Karpas-422 (cell line): ENCODE results near the gene TFF3. TPM values are rescaled to one million over a fixed set of nuclear protein-coding genes. Genes with fewer than 3 reads are reported as not detected.

ENCODE experiments used
- DNase-seq: peaks from one replicate; pipeline ENCODE4 v3.0.0-alpha.2; 2015
- H2AFZ ChIP-seq: fragments of 200-600 bp; sonication (generic); 2 replicates; pipeline ENCODE4 v1.6.1; 2014; ENCODE audit warnings: antibody characterized with exemption, low read length, mixed read lengths
- H3K27ac ChIP-seq: fragments of 200-600 bp; sonication (generic); 2 replicates; pipeline ENCODE4 v1.5.1; 2014; ENCODE audit warnings: mild to moderate bottlenecking, low read length, moderate library complexity
- H3K27me3 ChIP-seq: fragments of 200-600 bp; sonication (generic); 2 replicates; pipeline ENCODE4 v1.6.1; 2014; ENCODE audit warnings: low read length, mixed read lengths
- H3K36me3 ChIP-seq: fragments of 200-600 bp; sonication (generic); 2 replicates; pipeline ENCODE4 v1.6.1; 2014; ENCODE audit warnings: low read length, mixed read lengths; ENCODE audit not compliant: insufficient read depth
- H3K4me1 ChIP-seq: fragments of 200-600 bp; sonication (generic); 2 replicates; pipeline ENCODE4 v1.6.1; 2014; ENCODE audit warnings: mild to moderate bottlenecking, low read length, mixed read lengths
- H3K4me2 ChIP-seq: fragments of 200-600 bp; sonication (generic); 2 replicates; pipeline ENCODE4 v1.6.1; 2014; ENCODE audit warnings: low read length, low read depth, mild to moderate bottlenecking; ENCODE audit not compliant: poor library complexity, severe bottlenecking
- H3K4me3 ChIP-seq: fragments of 200-600 bp; sonication (generic); 2 replicates; pipeline ENCODE4 v1.5.1; 2014; ENCODE audit warnings: mild to moderate bottlenecking, antibody characterized with exemption, low read length, mixed read lengths
- H3K79me2 ChIP-seq: fragments of 200-600 bp; sonication (generic); 2 replicates; pipeline ENCODE4 v1.6.1; 2014; ENCODE audit warnings: mild to moderate bottlenecking, low read length, mixed read lengths
- H3K9ac ChIP-seq: fragments of 200-600 bp; sonication (generic); 2 replicates; pipeline ENCODE4 v1.6.0; 2014; ENCODE audit warnings: low read length
- H3K9me2 ChIP-seq: fragments of 200-600 bp; sonication (generic), shearing (Covaris generic); replicated peaks from 2 replicates; pipeline ENCODE4 v1.6.0; 2014; ENCODE audit warnings: mild to moderate bottlenecking, low read length, moderate library complexity; ENCODE audit not compliant: insufficient read depth
- H3K9me3 ChIP-seq: fragments of 300-700, 200-600 bp; sonication (generic); 2 replicates; pipeline ENCODE4 v1.6.1; 2014; ENCODE audit warnings: low read length, mixed read lengths
- H4K20me1 ChIP-seq: fragments of 200-600 bp; sonication (generic); 2 replicates; pipeline ENCODE4 v1.6.1; 2014; ENCODE audit warnings: mild to moderate bottlenecking, antibody characterized with exemption, low read length, low read depth; ENCODE audit not compliant: insufficient read depth
- total RNA-seq: library from RNA; depleted of rRNA; stranded (reverse); fragments of >200 nt; shearing (Covaris generic); gene quantifications from 2 replicates; pipeline ENCODE4 v1.2.3, GENCODE V29; 2014; ENCODE audit warnings: low replicate concordance; rRNA removed

The TFF3 gene
- not detected in 2 replicates for total RNA-seq

- H3K36me3 ChIP-seq, result no peaks in the 10 kb centered on the region
- H3K27me3 ChIP-seq, result no peaks in the 10 kb centered on the region
- no peaks in the 10 kb centered on the region for H3K79me2 ChIP-seq
- H4K20me1 ChIP-seq, result 0 out of 2 replicates have a peak, but pooled peaks cover 5% of the 10 kb centered on the region
- DNase-seq, result no peak
- H3K9ac ChIP-seq, result no peak within 1 kb of the TSS
- H3K4me2 ChIP-seq, result no peak within 1 kb of the TSS
- no peak within 1 kb of the TSS for H2AFZ ChIP-seq
- H3K9me2 ChIP-seq, result no peaks in the 10 kb centered on the region
- no peak within 1 kb of the TSS for H3K4me3 ChIP-seq
- H3K27ac ChIP-seq, result no peak within 1 kb of the TSS
- no peaks in the 10 kb centered on the region for H3K9me3 ChIP-seq
- H3K4me1 ChIP-seq, result no peaks in the 10 kb centered on the region
Measured at GRCh38 chr21:42315296-42315891, at the start of gene TFF3. Gene TFF3 (minus strand): TSS chr21:42315409. CDS start chr21:42315374, 35 bp downstream.

DNA sequence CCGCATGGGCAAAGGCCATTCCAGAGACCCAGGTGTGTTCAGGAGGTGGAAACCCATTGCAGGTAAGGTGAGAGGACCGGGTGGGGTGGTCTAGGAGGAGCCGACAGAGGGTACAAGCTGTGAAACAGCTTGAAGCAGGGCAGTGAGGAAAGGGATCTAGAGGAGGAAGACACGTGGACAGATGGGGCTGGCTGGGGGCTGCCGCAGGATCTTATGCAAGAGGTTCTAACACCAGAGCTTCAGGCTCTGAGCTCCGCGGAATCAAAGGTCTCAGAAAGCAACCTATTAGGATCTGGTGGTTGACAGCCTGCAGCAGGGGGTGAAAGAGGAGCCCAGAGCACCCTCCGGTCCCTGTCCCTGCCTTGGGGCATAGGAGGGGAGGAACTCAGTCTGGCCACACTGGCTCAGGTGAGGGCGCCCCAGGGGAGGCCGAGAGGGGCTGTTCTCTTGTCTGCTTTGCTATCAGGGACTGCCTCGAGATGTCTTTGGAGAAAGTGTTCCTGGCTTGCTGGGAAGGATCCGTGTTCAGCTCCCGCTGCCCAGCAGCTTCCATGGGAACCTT, 49.2 kb upstream of the TFF3 start:
- H3K9me2 ChIP-seq, result no peaks in the 10 kb centered on the region
- H2AFZ ChIP-seq, result no peak overlapping the region
- no peak overlapping the region for H3K9ac ChIP-seq
- H4K20me1 ChIP-seq, result no peaks in the 10 kb centered on the region; the same call in 1 of the 2 replicates
- no peak for DNase-seq
- H3K79me2 ChIP-seq, result no peaks in the 10 kb centered on the region
- H3K4me1 ChIP-seq, result peaks cover 33% of the 10 kb centered on the region
- H3K4me2 ChIP-seq, result no peak overlapping the region
- H3K9me3 ChIP-seq, result no peaks in the 10 kb centered on the region
- no peaks in the 10 kb centered on the region for H3K27me3 ChIP-seq
- no peak overlapping the region for H3K27ac ChIP-seq
- no peak overlapping the region for H3K4me3 ChIP-seq
- no peaks in the 10 kb centered on the region for H3K36me3 ChIP-seq

GRCh38 chr21:42363312-42363711, 48.1 kb upstream of the TFF3 start:
- DNase-seq, result no peak
- no peak overlapping the region for H3K9ac ChIP-seq
- H3K4me2 ChIP-seq, result no peak overlapping the region
- H3K27me3 ChIP-seq, result no peaks in the 10 kb centered on the region
- no peaks in the 10 kb centered on the region for H3K9me3 ChIP-seq
- H4K20me1 ChIP-seq, result no peaks in the 10 kb centered on the region; the same call in 1 of the 2 replicates
- no peak overlapping the region for H2AFZ ChIP-seq
- no peaks in the 10 kb centered on the region for H3K36me3 ChIP-seq
- no peaks in the 10 kb centered on the region for H3K79me2 ChIP-seq
- no peak overlapping the region for H3K27ac ChIP-seq
- H3K9me2 ChIP-seq, result no peaks in the 10 kb centered on the region
- H3K4me3 ChIP-seq, result no peak overlapping the region
- H3K4me1 ChIP-seq, result peaks cover 33% of the 10 kb centered on the region

GRCh38 chr21:42362700-42363099, 47.5 kb upstream of the TFF3 start:
- DNase-seq, result peak; percentile 78
- Histone ChIP-seq H3K9ac (no peak overlapping the region), H3K9me3 (no peaks in the 10 kb centered on the region), H3K27ac (no peak overlapping the region), H2AFZ (no peak overlapping the region), H3K4me3 (no peak overlapping the region), H4K20me1 (no peaks in the 10 kb centered on the region; the same call in 1 of the 2 replicates), H3K9me2 (no peaks in the 10 kb centered on the region), H3K4me1 (peaks cover 33% of the 10 kb centered on the region), H3K27me3 (no peaks in the 10 kb centered on the region), H3K79me2 (no peaks in the 10 kb centered on the region), H3K36me3 (no peaks in the 10 kb centered on the region), H3K4me2 (peak overlapping the region; percentile 22)

DNA sequence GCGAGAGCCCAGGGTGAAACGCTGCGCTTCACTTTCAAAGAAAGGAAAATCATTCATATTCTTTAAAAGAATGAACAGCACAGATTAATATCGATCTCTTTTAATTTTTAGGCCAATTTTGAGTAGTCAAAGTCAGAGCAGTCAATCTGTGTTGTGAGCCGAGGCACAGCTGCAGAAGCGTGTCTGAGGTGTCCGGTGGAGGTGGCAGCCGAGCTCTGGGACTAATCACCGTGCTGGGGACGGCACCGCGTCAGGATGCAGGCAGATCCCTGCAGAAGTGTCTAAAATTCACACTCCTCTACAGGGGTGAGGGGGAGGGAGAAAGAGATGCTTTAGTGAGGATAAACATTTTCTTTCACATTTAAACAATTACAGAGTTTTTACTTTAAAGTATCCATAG, 47.0 kb upstream of the TFF3 start:
- H3K4me1 ChIP-seq, result peaks cover 33% of the 10 kb centered on the region
- no peak overlapping the region for H3K4me3 ChIP-seq
- no peaks in the 10 kb centered on the region for H3K36me3 ChIP-seq
- no peaks in the 10 kb centered on the region for H3K9me2 ChIP-seq
- H3K4me2 ChIP-seq, result peak overlapping the region; percentile 7
- H3K9ac ChIP-seq, result no peak overlapping the region
- no peaks in the 10 kb centered on the region for H3K27me3 ChIP-seq
- H3K79me2 ChIP-seq, result no peaks in the 10 kb centered on the region
- H2AFZ ChIP-seq, result no peak overlapping the region
- no peaks in the 10 kb centered on the region for H3K9me3 ChIP-seq
- no peak for DNase-seq
- H3K27ac ChIP-seq, result no peak overlapping the region
- H4K20me1 ChIP-seq, result no peaks in the 10 kb centered on the region; the same call in 1 of the 2 replicates

GRCh38 chr21:42361286-42361685, 46.1 kb upstream of the TFF3 start:
- Histone ChIP-seq H3K4me2 (no peak overlapping the region), H3K9ac (no peak overlapping the region), H3K79me2 (no peaks in the 10 kb centered on the region), H3K4me3 (no peak overlapping the region), H3K36me3 (no peaks in the 10 kb centered on the region), H2AFZ (no peak overlapping the region), H4K20me1 (no peaks in the 10 kb centered on the region), H3K4me1 (peaks cover 28% of the 10 kb centered on the region), H3K9me2 (no peaks in the 10 kb centered on the region), H3K9me3 (no peaks in the 10 kb centered on the region), H3K27ac (no peak overlapping the region), H3K27me3 (no peaks in the 10 kb centered on the region)
- DNase-seq, result no peak

DNA sequence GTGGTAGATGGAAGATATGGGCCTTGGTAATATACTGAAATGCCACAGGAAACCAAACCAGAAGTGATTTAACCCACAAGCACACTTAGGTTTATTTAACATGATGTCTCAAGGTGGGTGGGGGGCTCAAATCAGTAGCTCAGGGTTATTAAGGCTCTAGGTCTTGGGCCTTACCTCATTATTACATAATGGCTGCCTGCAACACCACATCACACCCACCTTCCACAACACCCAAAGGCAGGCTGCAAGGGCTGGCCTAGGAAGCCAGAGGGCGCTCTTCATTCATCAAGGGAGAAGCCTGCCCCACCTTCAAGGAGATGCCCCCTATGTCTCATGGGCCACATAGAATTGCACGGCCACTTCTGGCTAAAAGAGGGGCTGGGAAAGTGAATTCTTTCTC, 45.1 kb upstream of the TFF3 start:
- H3K4me2 ChIP-seq, result no peak overlapping the region
- peaks cover 18% of the 10 kb centered on the region for H3K4me1 ChIP-seq
- peaks cover 4% of the 10 kb centered on the region for H3K9me3 ChIP-seq
- H3K9ac ChIP-seq, result no peak overlapping the region
- peak; percentile 75 for DNase-seq
- no peak overlapping the region for H2AFZ ChIP-seq
- no peak overlapping the region for H3K4me3 ChIP-seq
- no peaks in the 10 kb centered on the region for H3K79me2 ChIP-seq
- no peaks in the 10 kb centered on the region for H4K20me1 ChIP-seq
- H3K27ac ChIP-seq, result no peak overlapping the region
- H3K9me2 ChIP-seq, result no peaks in the 10 kb centered on the region
- no peaks in the 10 kb centered on the region for H3K27me3 ChIP-seq
- H3K36me3 ChIP-seq, result no peaks in the 10 kb centered on the region

DNA sequence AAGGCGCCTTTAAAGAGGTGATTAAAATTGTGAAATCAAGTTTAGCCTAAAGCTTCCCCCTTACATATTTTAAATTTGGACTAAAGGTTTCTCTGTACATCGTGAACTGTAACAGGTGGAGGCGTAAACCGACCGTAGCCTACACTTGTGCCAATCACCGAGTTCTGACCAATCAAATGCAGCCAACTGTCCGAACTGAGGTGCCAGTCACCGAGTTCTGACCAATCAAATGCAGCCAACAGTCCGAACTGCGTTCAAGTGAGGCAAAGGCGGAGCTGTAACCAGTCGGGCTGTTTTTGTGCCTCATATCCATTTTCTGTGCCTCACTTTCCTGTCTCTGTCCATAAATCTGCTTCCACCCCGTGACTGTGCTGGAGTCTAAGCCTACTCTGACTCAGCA, 43.7 kb upstream of the TFF3 start:
- H3K27ac ChIP-seq, result no peak overlapping the region
- no peak for DNase-seq

More for the DNA sequence above, 43.7 kb upstream of the TFF3 start:
- Histone ChIP-seq H3K9me2 (no peaks in the 10 kb centered on the region), H3K9ac (no peak overlapping the region), H3K27me3 (0 out of 2 replicates have a peak, but pooled peaks cover 4% of the 10 kb centered on the region), H3K4me2 (no peak overlapping the region), H3K36me3 (no peaks in the 10 kb centered on the region), H2AFZ (no peak overlapping the region), H3K4me1 (peaks cover 16% of the 10 kb centered on the region), H3K4me3 (no peak overlapping the region), H3K9me3 (peaks cover 11% of the 10 kb centered on the region), H4K20me1 (no peaks in the 10 kb centered on the region), H3K79me2 (no peaks in the 10 kb centered on the region)
